ENCODE results near the gene GMDS. TPM values are rescaled to one million over a fixed set of nuclear protein-coding genes. Genes with fewer than 3 reads are reported as not detected.

The GMDS gene
- total and polyA plus RNA-seq, 2 of the 4 experiments (the other 2 are of a cell fraction): 7.3 to 21.9 TPM

GRCh38 chr6:2038092-2038491 lies 207.3 kb downstream of the GMDS start:
- Histone ChIP-seq H3K14ac (replicated peaks; ENCODE audit: low read depth, low read length) (no peak overlapping the region), H3K27ac (ENCODE audit: insufficient read depth, low read length) (no peak overlapping the region), H3K9me1 (ENCODE audit: insufficient read depth, low read length) (no peaks in the 10 kb centered on the region; the same call in 1 of the 2 replicates), H2AK5ac (ENCODE audit: low read depth, low read length) (no peak overlapping the region), H3K9me3 (ENCODE audit: control insufficient read depth, insufficient read depth, low read length) (no peaks in the 10 kb centered on the region), H4K20me1 (ENCODE audit: insufficient read depth, low read length) (no peaks in the 10 kb centered on the region), H2BK120ac (ENCODE audit: low read depth, low read length) (no peak overlapping the region), H4K8ac (ENCODE audit: low read depth in 2 of 2, low read length in 2 of 2) (no peak overlapping the region), H3K4me3 (ENCODE audit: insufficient read depth, low read depth, low read length) (no peak overlapping the region), H3K4me1 (ENCODE audit: control insufficient read depth, insufficient read depth, low read length) (peaks cover 7% of the 10 kb centered on the region; the same call in 1 of the 2 replicates), H3K4me2 (ENCODE audit: low read depth, low read length) (no peak overlapping the region; the same call in 1 of the 2 replicates), H4K91ac (ENCODE audit: insufficient read depth, low read depth, low read length) (no peak overlapping the region), H2AK9ac (replicated peaks; ENCODE audit: low read depth, low read length, poor library complexity) (no peak overlapping the region), H3K27me3 (ENCODE audit: control insufficient read depth, insufficient read depth, low read length) (no peaks in the 10 kb centered on the region), H4K5ac (ENCODE audit: low read depth, low read length) (no peak overlapping the region), H2BK5ac (ENCODE audit: low read depth, low read length, poor library complexity, severe bottlenecking) (no peak overlapping the region), H3K9ac (ENCODE audit: low read depth, low read length) (no peak overlapping the region), H2AFZ (replicated peaks; ENCODE audit: low read length, poor library complexity) (no peak overlapping the region), H3K79me1 (ENCODE audit: low read depth in 1 of 2, low read length in 2 of 2) (no peaks in the 10 kb centered on the region), H3K18ac (ENCODE audit: low read depth, low read length) (no peak overlapping the region), H3K4ac (ENCODE audit: low read depth, low read length) (no peak overlapping the region), H3K56ac (ENCODE audit: extremely low read depth, insufficient read depth, low read length) (no peak overlapping the region), H2BK15ac (ENCODE audit: low read depth, low read length) (no peak overlapping the region), H3K23ac (ENCODE audit: low read depth, low read length) (no peak overlapping the region), H2BK20ac (ENCODE audit: low read depth, low read length) (no peak overlapping the region), H3K36me3 (ENCODE audit: control insufficient read depth, insufficient read depth, low read length) (no peaks in the 10 kb centered on the region)
- no CpG with 5 or more reads among the region's 8 CpGs for WGBS, 2 experiments (ENCODE audit: extremely low coverage in 2 of 2, insufficient read length in 1 of 2)
- no peak for TF ChIP-seq ELK1 (IDR thresholded peaks at IDR 0.05; ENCODE audit: borderline replicate concordance, low read depth, low read length)
- TF ChIP-seq MAZ (IDR thresholded peaks at IDR 0.05; ENCODE audit: borderline replicate concordance, low read depth, low read length): no peak
- no peak for TF ChIP-seq FOS (IDR thresholded peaks at IDR 0.05; ENCODE audit: low read depth, low read length)
- no peak for TF ChIP-seq CEBPB (IDR thresholded peaks at IDR 0.05; ENCODE audit: low read depth, low read length)
- no peak for TF ChIP-seq MXI1 (IDR thresholded peaks at IDR 0.05; ENCODE audit: borderline replicate concordance, low read depth, low read length)
- no peak for TF ChIP-seq RAD21 (IDR thresholded peaks at IDR 0.05; ENCODE audit: low read length)
- TF ChIP-seq USF2 (IDR thresholded peaks at IDR 0.05; ENCODE audit: low read depth, low read length): no peak
- TF ChIP-seq SMC3 (IDR thresholded peaks at IDR 0.05; ENCODE audit: low read depth, low read length): no peak
- no peak for TF ChIP-seq MAFK (IDR thresholded peaks at IDR 0.05; ENCODE audit: low read depth, low read length)
- TF ChIP-seq POLR2A (IDR thresholded peaks at IDR 0.05; ENCODE audit: low read depth, low read length): no peak
- no peak for TF ChIP-seq NFE2L2 (IDR thresholded peaks at IDR 0.05; ENCODE audit: low read depth, low read length)
- TF ChIP-seq BHLHE40 (IDR thresholded peaks at IDR 0.05; ENCODE audit: low read depth, low read length): no peak
- no peak for TF ChIP-seq RCOR1 (IDR thresholded peaks at IDR 0.05; ENCODE audit: insufficient replicate concordance, low read length)
- no peak for TF ChIP-seq RFX5 (IDR thresholded peaks at IDR 0.05; ENCODE audit: low read depth, low read length)
- no peak for TF ChIP-seq CHD1 (IDR thresholded peaks at IDR 0.05; ENCODE audit: low read depth, low read length)
- intact Hi-C loops (cut with micrococcal nuclease): loop anchor here (10.0 kb wide), 1 partner anchor 423 kb away; no protein-coding TSS in a partner anchor
- POLR2A ChIA-PET (ENCODE audit: unreplicated experiment): no interaction called here
- DNase-seq (peak; percentile 37), ATAC-seq (ENCODE audit: low read depth) (peak; percentile 21; the same call in 1 of the 2 replicates)
- in situ Hi-C loops (cut with MboI; ENCODE audit: low sequenced_read_pairs): no loop called here
- CTCF ChIA-PET: interaction anchor here (2.4 kb wide), 1 partner anchor 12 kb away, joined by 5 read pairs; no protein-coding TSS in a partner anchor
- dilution Hi-C loops (cut with HindIII; ENCODE audit: low sequenced_read_pairs, unreplicated experiment): no loop called here
- BruUV-seq (replicated peaks): no TSS peak
